ENCODE measurements around the gene SLC45A2. TPM values are rescaled to one million over a fixed set of nuclear protein-coding genes. Genes with fewer than 3 reads are reported as not detected.
"Not testable (repeated sequence)": the region's sequence is repeated elsewhere in the genome, so short reads cannot be mapped to it uniquely, and the experiment has no call there.

SLC45A2 gene
- total RNA-seq = not detected

GRCh38 chr5:33984671-33985124, at the start of gene SLC45A2:
Gene SLC45A2 (minus strand): TSS chr5:33984693. CDS start chr5:33984583, 110 bp downstream.
- ATAC-seq (no peak), DNase-seq (no peak)
- Mint-ChIP-seq H3K9me3 (no peaks in the 10 kb centered on the region), H3K27me3 (ENCODE audit: low read depth) (no peaks in the 10 kb centered on the region), H3K36me3 (ENCODE audit: insufficient read depth) (peaks cover 18% of the 10 kb centered on the region), H3K4me1 (ENCODE audit: low read depth) (no peaks in the 10 kb centered on the region), H3K4me3 (no peak within 1 kb of the TSS)

GRCh38 chr5:34031966-34032365, 47.5 kb upstream of the SLC45A2 start:
- DNase-seq (no peak), ATAC-seq (no peak)
- H3K4me3 Mint-ChIP-seq = no peak overlapping the region
- no peaks in the 10 kb centered on the region for H3K27me3 Mint-ChIP-seq (ENCODE audit: low read depth)
- no peaks in the 10 kb centered on the region for H3K9me3 Mint-ChIP-seq
- H3K36me3 Mint-ChIP-seq (ENCODE audit: insufficient read depth) = peaks cover 18% of the 10 kb centered on the region
- no peaks in the 10 kb centered on the region for H3K4me1 Mint-ChIP-seq (ENCODE audit: low read depth)

GRCh38 chr5:34031117-34031516, 46.6 kb upstream of the SLC45A2 start:
- Mint-ChIP-seq H3K4me1 (ENCODE audit: low read depth) (no peaks in the 10 kb centered on the region), H3K27me3 (ENCODE audit: low read depth) (no peaks in the 10 kb centered on the region), H3K4me3 (no peak overlapping the region), H3K36me3 (ENCODE audit: insufficient read depth) (peaks cover 21% of the 10 kb centered on the region), H3K9me3 (no peaks in the 10 kb centered on the region)
- DNase-seq (no peak), ATAC-seq (no peak)

GRCh38 chr5:34030585-34030984, 46.1 kb upstream of the SLC45A2 start:
- not testable (repeated sequence) for DNase-seq; H3K9me3 Mint-ChIP-seq; H3K4me1 Mint-ChIP-seq (ENCODE audit: low read depth); H3K4me3 Mint-ChIP-seq; H3K27me3 Mint-ChIP-seq (ENCODE audit: low read depth); ATAC-seq
- H3K36me3 Mint-ChIP-seq (ENCODE audit: insufficient read depth) = peaks cover 26% of the 10 kb centered on the region

- no peaks in the 10 kb centered on the region for H3K4me1 Mint-ChIP-seq (ENCODE audit: low read depth)
- no peaks in the 10 kb centered on the region for H3K27me3 Mint-ChIP-seq (ENCODE audit: low read depth)
- ATAC-seq = no peak
- H3K4me3 Mint-ChIP-seq = no peak overlapping the region
- H3K9me3 Mint-ChIP-seq = no peaks in the 10 kb centered on the region
- peaks cover 27% of the 10 kb centered on the region for H3K36me3 Mint-ChIP-seq (ENCODE audit: insufficient read depth)
- no peak for DNase-seq
These were observed 45.6 kb upstream of the SLC45A2 start for GRCh38 chr5:34030048-34030447.

GRCh38 chr5:34028349-34028748, 43.9 kb upstream of the SLC45A2 start:
- DNase-seq (no peak), ATAC-seq (no peak)
- Mint-ChIP-seq H3K27me3 (ENCODE audit: low read depth) (no peaks in the 10 kb centered on the region), H3K4me3 (no peak overlapping the region), H3K9me3 (no peaks in the 10 kb centered on the region), H3K36me3 (ENCODE audit: insufficient read depth) (peaks cover 21% of the 10 kb centered on the region), H3K4me1 (ENCODE audit: low read depth) (no peaks in the 10 kb centered on the region)

GRCh38 chr5:34026089-34026761, 41.7 kb upstream of the SLC45A2 start:
- Mint-ChIP-seq H3K4me1 (ENCODE audit: low read depth) (peaks cover 16% of the 10 kb centered on the region), H3K27me3 (ENCODE audit: low read depth) (no peaks in the 10 kb centered on the region), H3K36me3 (ENCODE audit: insufficient read depth) (peaks cover 18% of the 10 kb centered on the region), H3K9me3 (no peaks in the 10 kb centered on the region), H3K4me3 (no peak overlapping the region)
- DNase-seq = no peak
- no peak for ATAC-seq

GRCh38 chr5:34022121-34022705, 37.7 kb upstream of the SLC45A2 start:
- no peak for DNase-seq
- Mint-ChIP-seq H3K27me3 (ENCODE audit: low read depth) (no peaks in the 10 kb centered on the region), H3K4me1 (ENCODE audit: low read depth) (peaks cover 18% of the 10 kb centered on the region), H3K4me3 (no peak overlapping the region), H3K9me3 (no peaks in the 10 kb centered on the region), H3K36me3 (ENCODE audit: insufficient read depth) (peaks cover 25% of the 10 kb centered on the region)
- peak; percentile 84 to 90 for ATAC-seq

- no peaks in the 10 kb centered on the region for H3K9me3 Mint-ChIP-seq
- no peaks in the 10 kb centered on the region for H3K27me3 Mint-ChIP-seq (ENCODE audit: low read depth)
- ATAC-seq (no peak), DNase-seq (no peak)
- no peak overlapping the region for H3K4me3 Mint-ChIP-seq
- H3K36me3 Mint-ChIP-seq (ENCODE audit: insufficient read depth) = peaks cover 28% of the 10 kb centered on the region
- peaks cover 18% of the 10 kb centered on the region for H3K4me1 Mint-ChIP-seq (ENCODE audit: low read depth)
These were observed 36.8 kb upstream of the SLC45A2 start for GRCh38 chr5:34021334-34021733.

- Mint-ChIP-seq H3K36me3 (ENCODE audit: insufficient read depth) (peaks cover 22% of the 10 kb centered on the region), H3K27me3 (ENCODE audit: low read depth) (no peaks in the 10 kb centered on the region), H3K9me3 (no peaks in the 10 kb centered on the region), H3K4me1 (ENCODE audit: low read depth) (peaks cover 18% of the 10 kb centered on the region), H3K4me3 (no peak overlapping the region)
- ATAC-seq (no peak), DNase-seq (no peak)
These were observed 36.2 kb upstream of the SLC45A2 start for GRCh38 chr5:34020726-34021125.

GRCh38 chr5:34017254-34017653, 32.8 kb upstream of the SLC45A2 start:
- ATAC-seq (no peak), DNase-seq (no peak)
- no peaks in the 10 kb centered on the region for H3K27me3 Mint-ChIP-seq (ENCODE audit: low read depth)
- peaks cover 17% of the 10 kb centered on the region for H3K36me3 Mint-ChIP-seq (ENCODE audit: insufficient read depth)
- peaks cover 12% of the 10 kb centered on the region for H3K4me1 Mint-ChIP-seq (ENCODE audit: low read depth)
- H3K4me3 Mint-ChIP-seq = no peak overlapping the region
- no peaks in the 10 kb centered on the region for H3K9me3 Mint-ChIP-seq

GRCh38 chr5:34016750-34017149, 32.3 kb upstream of the SLC45A2 start:
- Mint-ChIP-seq H3K27me3 (ENCODE audit: low read depth) (no peaks in the 10 kb centered on the region), H3K4me3 (no peak overlapping the region), H3K4me1 (ENCODE audit: low read depth) (peaks cover 7% of the 10 kb centered on the region), H3K9me3 (no peaks in the 10 kb centered on the region), H3K36me3 (ENCODE audit: insufficient read depth) (peaks cover 15% of the 10 kb centered on the region)
- ATAC-seq = no peak
- no peak for DNase-seq

- DNase-seq = no peak
- no peaks in the 10 kb centered on the region for H3K9me3 Mint-ChIP-seq
- peaks cover 2% of the 10 kb centered on the region for H3K4me1 Mint-ChIP-seq (ENCODE audit: low read depth)
- H3K27me3 Mint-ChIP-seq (ENCODE audit: low read depth) = no peaks in the 10 kb centered on the region
- ATAC-seq = no peak
- peaks cover 15% of the 10 kb centered on the region for H3K36me3 Mint-ChIP-seq (ENCODE audit: insufficient read depth)
- no peak overlapping the region for H3K4me3 Mint-ChIP-seq
These were observed 31.7 kb upstream of the SLC45A2 start for GRCh38 chr5:34016222-34016621.

GRCh38 chr5:34015120-34015822, 30.8 kb upstream of the SLC45A2 start:
- no peaks in the 10 kb centered on the region for H3K27me3 Mint-ChIP-seq (ENCODE audit: low read depth)
- DNase-seq (no peak), ATAC-seq (peak; percentile 80 to 82)
- H3K9me3 Mint-ChIP-seq = no peaks in the 10 kb centered on the region
- no peaks in the 10 kb centered on the region for H3K4me1 Mint-ChIP-seq (ENCODE audit: low read depth)
- H3K4me3 Mint-ChIP-seq = no peak overlapping the region
- H3K36me3 Mint-ChIP-seq (ENCODE audit: insufficient read depth) = peaks cover 13% of the 10 kb centered on the region

- no peak for ATAC-seq
- no peak for DNase-seq
- Mint-ChIP-seq H3K36me3 (ENCODE audit: insufficient read depth) (peaks cover 11% of the 10 kb centered on the region), H3K4me3 (no peak overlapping the region), H3K9me3 (no peaks in the 10 kb centered on the region), H3K27me3 (ENCODE audit: low read depth) (no peaks in the 10 kb centered on the region), H3K4me1 (ENCODE audit: low read depth) (no peaks in the 10 kb centered on the region)
These were observed 30.1 kb upstream of the SLC45A2 start for GRCh38 chr5:34014626-34015025.

All from activated T-cell treated with anti-CD3 and anti-CD28 coated beads, Interleukin-2, amount 50 U/mL, for 4 hours (primary cell).